Measurements from ENCODE around the gene ZDHHC8. TPM values are rescaled to one million over a fixed set of nuclear protein-coding genes. Genes with fewer than 3 reads are reported as not detected.

The ZDHHC8 gene
- total RNA-seq, 3 donors from 2014 or later (not counting 1 experiment from before 2014, with no cell fraction given): 64.0 to 75.6 (median 65.3) TPM

GRCh38 chr22:20181194-20181883, 49.7 kb downstream of the ZDHHC8 start:
- DNase-seq (no peak), ATAC-seq (no peak)
- no peak overlapping the region for H3K4me3 Mint-ChIP-seq
- WGBS (ENCODE audit: insufficient coverage): 86% methylated on average over 17 of the region's 17 CpGs
- Histone ChIP-seq H3K4me1 (ENCODE audit: control insufficient read depth, insufficient read depth, low read length) (no peaks in the 10 kb centered on the region), H3K27me3 (ENCODE audit: control insufficient read depth, insufficient read depth, low read length) (no peaks in the 10 kb centered on the region), H3K9me3 (ENCODE audit: control insufficient read depth, insufficient read depth, low read length) (no peaks in the 10 kb centered on the region), H3K4me3 (ENCODE audit: low read length) (no peak overlapping the region), H3K36me3 (ENCODE audit: control insufficient read depth, insufficient read depth, low read length) (no peaks in the 10 kb centered on the region), H3K27ac (ENCODE audit: low read length) (no peak overlapping the region)
- no peaks in the 10 kb centered on the region for H3K4me1 Mint-ChIP-seq
- no peaks in the 10 kb centered on the region for H3K9me3 Mint-ChIP-seq
- H3K27ac Mint-ChIP-seq: no peak overlapping the region
- no peaks in the 10 kb centered on the region for H3K27me3 Mint-ChIP-seq (ENCODE audit: low read depth in 2 of 2)
- intact Hi-C loops (cut with micrococcal nuclease): no loop called here
- H3K36me3 Mint-ChIP-seq: no peaks in the 10 kb centered on the region
- TF ChIP-seq, protein P1, sequence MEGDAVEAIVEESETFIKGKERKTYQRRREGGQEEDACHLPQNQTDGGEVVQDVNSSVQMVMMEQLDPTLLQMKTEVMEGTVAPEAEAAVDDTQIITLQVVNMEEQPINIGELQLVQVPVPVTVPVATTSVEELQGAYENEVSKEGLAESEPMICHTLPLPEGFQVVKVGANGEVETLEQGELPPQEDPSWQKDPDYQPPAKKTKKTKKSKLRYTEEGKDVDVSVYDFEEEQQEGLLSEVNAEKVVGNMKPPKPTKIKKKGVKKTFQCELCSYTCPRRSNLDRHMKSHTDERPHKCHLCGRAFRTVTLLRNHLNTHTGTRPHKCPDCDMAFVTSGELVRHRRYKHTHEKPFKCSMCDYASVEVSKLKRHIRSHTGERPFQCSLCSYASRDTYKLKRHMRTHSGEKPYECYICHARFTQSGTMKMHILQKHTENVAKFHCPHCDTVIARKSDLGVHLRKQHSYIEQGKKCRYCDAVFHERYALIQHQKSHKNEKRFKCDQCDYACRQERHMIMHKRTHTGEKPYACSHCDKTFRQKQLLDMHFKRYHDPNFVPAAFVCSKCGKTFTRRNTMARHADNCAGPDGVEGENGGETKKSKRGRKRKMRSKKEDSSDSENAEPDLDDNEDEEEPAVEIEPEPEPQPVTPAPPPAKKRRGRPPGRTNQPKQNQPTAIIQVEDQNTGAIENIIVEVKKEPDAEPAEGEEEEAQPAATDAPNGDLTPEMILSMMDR (IDR thresholded peaks at IDR 0.05): no peak

DNA sequence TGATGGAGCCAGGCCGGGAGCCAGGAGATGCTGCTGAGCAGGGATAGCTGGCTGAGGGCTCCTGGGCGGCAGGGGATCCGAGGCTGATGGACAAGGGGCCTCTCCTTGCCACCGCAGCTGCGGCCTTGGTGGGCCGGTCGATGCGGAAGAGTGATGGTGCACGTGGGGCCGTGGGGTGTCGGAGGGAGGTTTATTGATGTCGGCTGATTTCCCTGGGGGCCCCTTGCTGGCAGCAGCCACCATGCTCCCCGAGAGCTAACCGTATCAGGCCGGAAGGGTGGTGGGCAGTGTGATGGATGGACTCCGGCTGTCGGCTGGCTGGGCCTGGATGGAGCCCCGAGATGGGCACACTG, 50.3 kb downstream of the ZDHHC8 start:
- Mint-ChIP-seq H3K9me3 (no peaks in the 10 kb centered on the region), H3K36me3 (no peaks in the 10 kb centered on the region), H3K27me3 (ENCODE audit: low read depth in 2 of 2) (no peaks in the 10 kb centered on the region), H3K4me1 (no peaks in the 10 kb centered on the region), H3K27ac (no peak overlapping the region), H3K4me3 (no peak overlapping the region)
- Histone ChIP-seq H3K4me3 (ENCODE audit: low read length) (no peak overlapping the region), H3K27ac (ENCODE audit: low read length) (no peak overlapping the region), H3K9me3 (ENCODE audit: control insufficient read depth, insufficient read depth, low read length) (no peaks in the 10 kb centered on the region), H3K27me3 (ENCODE audit: control insufficient read depth, insufficient read depth, low read length) (no peaks in the 10 kb centered on the region), H3K4me1 (ENCODE audit: control insufficient read depth, insufficient read depth, low read length) (no peaks in the 10 kb centered on the region), H3K36me3 (ENCODE audit: control insufficient read depth, insufficient read depth, low read length) (no peaks in the 10 kb centered on the region)
- TF ChIP-seq, protein P1 (IDR thresholded peaks at IDR 0.05): no peak
- DNase-seq: no peak
- no peak for ATAC-seq
- WGBS (ENCODE audit: insufficient coverage): 93% methylated on average over 18 of the region's 18 CpGs
- intact Hi-C loops (cut with micrococcal nuclease): no loop called here

DNA sequence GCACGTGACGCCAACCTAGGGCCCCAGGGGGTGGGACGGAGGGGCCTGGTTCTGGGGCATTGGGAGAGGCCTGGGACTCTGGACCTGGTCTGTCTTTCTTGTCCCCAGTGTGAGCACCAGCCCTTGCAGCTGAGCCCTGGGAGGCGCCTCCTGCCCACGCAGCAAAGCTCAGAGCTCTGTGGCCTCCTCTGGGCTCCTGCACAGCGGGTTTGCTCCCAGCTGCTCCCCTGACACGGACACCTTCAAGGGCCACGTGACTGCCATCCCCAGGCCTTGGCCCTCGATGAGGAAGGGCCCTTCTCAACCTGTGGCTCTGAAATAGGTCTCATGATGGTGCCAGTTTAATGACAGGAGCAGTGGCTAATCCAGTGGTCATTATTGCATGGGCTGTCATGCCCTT, 50.8 kb downstream of the ZDHHC8 start:
- intact Hi-C loops (cut with micrococcal nuclease): no loop called here
- DNase-seq: no peak
- TF ChIP-seq, protein P1 (IDR thresholded peaks at IDR 0.05): no peak
- Histone ChIP-seq H3K4me3 (ENCODE audit: low read length) (no peak overlapping the region), H3K27me3 (ENCODE audit: control insufficient read depth, insufficient read depth, low read length) (no peaks in the 10 kb centered on the region), H3K36me3 (ENCODE audit: control insufficient read depth, insufficient read depth, low read length) (no peaks in the 10 kb centered on the region), H3K27ac (ENCODE audit: low read length) (no peak overlapping the region), H3K4me1 (ENCODE audit: control insufficient read depth, insufficient read depth, low read length) (no peaks in the 10 kb centered on the region), H3K9me3 (ENCODE audit: control insufficient read depth, insufficient read depth, low read length) (no peaks in the 10 kb centered on the region)
- Mint-ChIP-seq H3K27ac (no peak overlapping the region), H3K4me3 (no peak overlapping the region), H3K4me1 (no peaks in the 10 kb centered on the region), H3K36me3 (no peaks in the 10 kb centered on the region), H3K27me3 (ENCODE audit: low read depth in 2 of 2) (no peaks in the 10 kb centered on the region), H3K9me3 (no peaks in the 10 kb centered on the region)
- no peak for ATAC-seq
- 83% methylated on average over 9 of the region's 9 CpGs for WGBS (ENCODE audit: insufficient coverage)

DNA sequence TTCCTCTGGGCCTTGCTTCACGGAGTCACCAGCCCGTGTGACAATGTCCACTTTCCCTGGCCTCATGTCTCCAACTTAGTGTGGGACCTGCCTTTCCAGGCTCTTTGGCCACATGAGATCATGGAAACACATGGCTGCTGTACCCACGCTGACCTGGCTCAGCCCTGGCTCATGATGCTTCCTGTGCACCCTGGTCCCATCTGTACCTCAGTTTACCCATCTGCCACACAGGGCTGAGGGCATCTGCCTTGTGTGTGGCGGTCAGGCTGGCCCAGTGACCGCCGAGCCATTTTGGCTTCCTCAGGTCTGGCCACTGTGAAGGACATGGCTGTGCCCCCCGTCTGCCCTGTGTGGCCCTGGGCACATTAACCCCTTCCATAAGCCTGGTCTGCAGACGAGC, 51.5 kb downstream of the ZDHHC8 start:
- TF ChIP-seq, protein P1 (IDR thresholded peaks at IDR 0.05): no peak
- H3K27me3 ChIP-seq (ENCODE audit: control insufficient read depth, insufficient read depth, low read length): no peaks in the 10 kb centered on the region
- Mint-ChIP-seq H3K36me3 (no peaks in the 10 kb centered on the region), H3K4me3 (no peak overlapping the region), H3K27me3 (ENCODE audit: low read depth in 2 of 2) (no peaks in the 10 kb centered on the region), H3K4me1 (no peaks in the 10 kb centered on the region), H3K27ac (no peak overlapping the region), H3K9me3 (no peaks in the 10 kb centered on the region)
- 90% methylated on average over 8 of the region's 8 CpGs for WGBS (ENCODE audit: insufficient coverage)
- DNase-seq (no peak), ATAC-seq (no peak)
- no peaks in the 10 kb centered on the region for H3K4me1 ChIP-seq (ENCODE audit: control insufficient read depth, insufficient read depth, low read length)
- no peak overlapping the region for H3K27ac ChIP-seq (ENCODE audit: low read length)
- no peak overlapping the region for H3K4me3 ChIP-seq (ENCODE audit: low read length)
- H3K36me3 ChIP-seq (ENCODE audit: control insufficient read depth, insufficient read depth, low read length): no peaks in the 10 kb centered on the region
- no peaks in the 10 kb centered on the region for H3K9me3 ChIP-seq (ENCODE audit: control insufficient read depth, insufficient read depth, low read length)
- intact Hi-C loops (cut with micrococcal nuclease): no loop called here
